G401 (cell line): Measurements from ENCODE around the gene UQCRH. TPM values are rescaled to one million over a fixed set of nuclear protein-coding genes. Genes with fewer than 3 reads are reported as not detected.
"Not testable (repeated sequence)": the region's sequence is repeated elsewhere in the genome, so short reads cannot be mapped to it uniquely, and the experiment has no call there.

ENCODE experiments used
- DNase-seq: peaks from one replicate; pipeline ENCODE4 v3.0.0-alpha.2; 2015; ENCODE audit warnings: low spot score
- in situ Hi-C: cut with HindIII; loops from 2 replicates; pipeline ENCODE4 v1.10.0; 2016; ENCODE audit warnings: low sequenced_read_pairs, mixed read lengths
- total RNA-seq: library from RNA; depleted of rRNA; stranded (reverse); fragments of >200 nt; shearing (Covaris generic); gene quantifications from 2 replicates; pipeline ENCODE4 v1.2.3, GENCODE V29; 2014; rRNA removed

UQCRH gene
- total RNA-seq, 1 experiment from 2014 or later, result 782 TPM

DNA sequence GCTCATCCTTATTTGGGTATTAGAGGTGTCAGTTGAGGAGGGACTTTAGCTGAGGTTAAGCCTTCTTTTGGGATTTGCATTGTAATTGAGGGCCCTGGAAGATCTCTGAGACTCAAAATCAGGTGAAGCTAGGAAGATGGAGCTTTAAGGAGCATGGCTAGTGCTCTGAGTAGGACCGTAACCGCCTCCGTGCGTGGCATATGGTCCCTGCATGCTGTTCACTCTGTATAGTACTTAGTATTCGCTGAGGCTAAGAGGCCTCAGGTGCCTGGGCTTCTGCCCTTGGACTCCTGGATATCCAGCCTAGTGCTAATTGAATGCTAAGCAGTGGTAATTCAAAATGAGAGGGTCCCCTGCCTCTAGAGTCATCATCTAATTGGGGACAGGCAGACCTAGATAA, 59.6 kb downstream of the UQCRH start:
- DNase-seq, result peak; percentile 18
- in situ Hi-C loops, result no loop called here

DNA sequence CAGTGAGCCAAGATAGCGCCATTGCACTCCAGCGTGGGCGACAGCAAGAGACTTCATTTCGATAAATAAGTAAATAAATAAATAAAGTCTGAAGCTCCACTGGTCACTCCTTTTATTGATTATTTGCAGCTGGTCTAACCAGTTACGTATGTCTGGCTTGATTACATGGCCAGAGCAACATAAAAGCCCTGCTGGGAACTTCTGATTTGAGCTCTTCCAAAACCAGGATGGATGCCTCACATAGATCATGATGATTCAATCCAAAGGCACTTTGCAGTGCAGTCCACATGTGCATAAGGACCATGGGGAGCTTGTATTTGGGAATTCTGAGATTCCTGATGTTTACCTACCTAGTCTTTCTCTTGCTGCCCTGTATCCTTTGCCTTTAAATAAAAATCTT, 61.1 kb downstream of the UQCRH start:
- in situ Hi-C loops, result no loop called here
- no peak for DNase-seq

DNA sequence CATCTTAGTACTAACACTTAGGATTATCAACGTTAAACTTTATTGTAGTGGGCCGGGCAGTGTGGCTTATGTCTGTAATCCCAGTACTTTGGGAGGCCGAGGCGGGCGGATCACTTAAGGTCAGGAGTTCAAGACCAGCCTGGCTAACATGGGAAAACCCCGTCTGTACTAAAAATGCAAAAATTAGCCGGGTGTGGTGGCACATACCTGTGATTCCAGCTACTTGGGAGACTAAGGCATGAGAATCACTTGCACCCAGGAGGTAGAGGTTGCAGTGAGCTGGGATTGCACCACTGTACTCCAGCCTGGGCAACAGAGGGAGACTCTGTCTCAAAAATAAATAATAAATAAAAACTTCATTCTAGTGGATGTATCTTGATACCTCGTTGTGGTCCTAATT, 62.3 kb downstream of the UQCRH start:
- in situ Hi-C loops, DNase-seq: not testable (repeated sequence)

Other genes starting within 250 kb of the UQCRH start
- gene PIK3R3, start 171.1 kb upstream of the UQCRH start, total RNA-seq, result 14.3 and 15.8 TPM in 2 replicates
- 5.9 TPM in 1 of 2 replicates, not detected in the other for gene TSPAN1, start 128.6 kb upstream of the UQCRH start, total RNA-seq
- not detected in 2 replicates for gene P3R3URF, start 127.2 kb upstream of the UQCRH start, total RNA-seq
- gene POMGNT1, start 105.3 kb upstream of the UQCRH start, total RNA-seq, result 78.6 and 118 TPM in 2 replicates
- gene LURAP1, start 100.4 kb upstream of the UQCRH start, total RNA-seq, result 6.0 and 7.8 TPM in 2 replicates
- gene RAD54L, start 55.9 kb upstream of the UQCRH start, total RNA-seq, result 16.8 and 20.6 TPM in 2 replicates
- gene LRRC41, start 82 bp upstream of the UQCRH start, total RNA-seq, result 99.1 and 119 TPM in 2 replicates
- 14.6 and 20.9 TPM in 2 replicates for gene NSUN4, start 37.1 kb downstream of the UQCRH start, total RNA-seq
- 0.43 TPM in 1 of 2 replicates, not detected in the other for gene FAAH, start 90.6 kb downstream of the UQCRH start, total RNA-seq
- gene DMBX1, start 186.1 kb downstream of the UQCRH start, total RNA-seq, result 0.20 and 1.0 TPM in 2 replicates
- gene KNCN, start 247.9 kb downstream of the UQCRH start, total RNA-seq, result not detected in 2 replicates